ENCODE results near the gene SKA3.

DNA sequence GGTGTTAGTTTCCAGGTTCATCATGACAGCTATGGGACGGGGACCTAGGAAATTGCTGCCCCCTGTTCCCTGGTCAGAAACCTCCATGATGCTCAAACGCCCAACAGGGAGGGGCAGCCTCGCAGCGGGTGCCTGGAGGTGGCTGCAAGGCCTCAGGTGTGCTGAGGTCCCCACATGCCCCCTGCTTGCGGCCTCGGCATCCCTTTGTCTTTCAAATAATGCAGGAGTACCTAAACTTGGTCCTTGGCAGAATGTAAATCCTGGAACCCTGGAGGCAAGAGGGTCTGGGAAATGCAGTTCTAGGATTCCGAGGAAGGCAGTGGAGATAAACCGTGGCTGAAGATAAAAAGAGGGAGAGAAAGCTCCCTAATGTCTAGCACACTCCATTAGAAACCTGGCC lies 52.4 kb downstream of the SKA3 start:
- TF ChIP-seq ZNF589 (CRISPR knock-in tag; conservative IDR thresholded peaks at IDR 0.05) (no peak), TEAD3 (CRISPR knock-in tag; optimal IDR thresholded peaks at IDR 0.05; ENCODE audit: borderline replicate concordance) (no peak)
- TF ChIP-seq, protein P1, sequence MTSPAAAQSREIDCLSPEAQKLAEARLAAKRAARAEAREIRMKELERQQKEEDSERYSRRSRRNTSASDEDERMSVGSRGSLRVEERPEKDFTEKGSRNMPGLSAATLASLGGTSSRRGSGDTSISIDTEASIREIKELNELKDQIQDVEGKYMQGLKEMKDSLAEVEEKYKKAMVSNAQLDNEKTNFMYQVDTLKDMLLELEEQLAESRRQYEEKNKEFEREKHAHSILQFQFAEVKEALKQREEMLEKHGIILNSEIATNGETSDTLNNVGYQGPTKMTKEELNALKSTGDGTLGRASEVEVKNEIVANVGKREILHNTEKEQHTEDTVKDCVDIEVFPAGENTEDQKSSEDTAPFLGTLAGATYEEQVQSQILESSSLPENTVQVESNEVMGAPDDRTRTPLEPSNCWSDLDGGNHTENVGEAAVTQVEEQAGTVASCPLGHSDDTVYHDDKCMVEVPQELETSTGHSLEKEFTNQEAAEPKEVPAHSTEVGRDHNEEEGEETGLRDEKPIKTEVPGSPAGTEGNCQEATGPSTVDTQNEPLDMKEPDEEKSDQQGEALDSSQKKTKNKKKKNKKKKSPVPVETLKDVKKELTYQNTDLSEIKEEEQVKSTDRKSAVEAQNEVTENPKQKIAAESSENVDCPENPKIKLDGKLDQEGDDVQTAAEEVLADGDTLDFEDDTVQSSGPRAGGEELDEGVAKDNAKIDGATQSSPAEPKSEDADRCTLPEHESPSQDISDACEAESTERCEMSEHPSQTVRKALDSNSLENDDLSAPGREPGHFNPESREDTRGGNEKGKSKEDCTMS (CRISPR knock-in tag; conservative IDR thresholded peaks at IDR 0.05): no peak
